WERI-Rb-1 (cell line): ENCODE data around the gene TOP3B.

Experiments used
- DNase-seq: peaks from one replicate; pipeline ENCODE4 v3.0.0-alpha.2; 2020
- H3K27ac ChIP-seq: fragments of 250-450 bp; sonication (Bioruptor Pico); 2 replicates; pipeline ENCODE4 v1.5.1; 2020; ENCODE audit warnings: mild to moderate bottlenecking, moderate library complexity
- H3K27me3 ChIP-seq: fragments of 250-450 bp; sonication (Bioruptor Pico); 2 replicates; pipeline ENCODE4 v1.5.1; 2021; ENCODE audit warnings: mild to moderate bottlenecking, low read depth, moderate library complexity; ENCODE audit not compliant: insufficient read depth, severe bottlenecking
- H3K36me3 ChIP-seq: fragments of 250-450 bp; sonication (Bioruptor Pico); 2 replicates; pipeline ENCODE4 v1.5.1; 2020; ENCODE audit warnings: mild to moderate bottlenecking, moderate library complexity
- H3K4me3 ChIP-seq: 2 replicates; pipeline ENCODE4 v1.5.1; 2011; ENCODE audit warnings: low read depth, mild to moderate bottlenecking, control low read depth, low read length
- H3K9me3 ChIP-seq: fragments of 250-450 bp; sonication (Bioruptor Pico); 2 replicates; pipeline ENCODE4 v1.5.1; 2021; ENCODE audit warnings: mild to moderate bottlenecking, moderate library complexity; ENCODE audit not compliant: severe bottlenecking
- CTCF ChIP-seq: IDR thresholded peaks from 2 replicates; pipeline ENCODE4 v1.5.1; 2011; ENCODE audit warnings: low read depth, mild to moderate bottlenecking, control low read depth, inconsistent platforms, low read length

Gene TOP3B

DNA sequence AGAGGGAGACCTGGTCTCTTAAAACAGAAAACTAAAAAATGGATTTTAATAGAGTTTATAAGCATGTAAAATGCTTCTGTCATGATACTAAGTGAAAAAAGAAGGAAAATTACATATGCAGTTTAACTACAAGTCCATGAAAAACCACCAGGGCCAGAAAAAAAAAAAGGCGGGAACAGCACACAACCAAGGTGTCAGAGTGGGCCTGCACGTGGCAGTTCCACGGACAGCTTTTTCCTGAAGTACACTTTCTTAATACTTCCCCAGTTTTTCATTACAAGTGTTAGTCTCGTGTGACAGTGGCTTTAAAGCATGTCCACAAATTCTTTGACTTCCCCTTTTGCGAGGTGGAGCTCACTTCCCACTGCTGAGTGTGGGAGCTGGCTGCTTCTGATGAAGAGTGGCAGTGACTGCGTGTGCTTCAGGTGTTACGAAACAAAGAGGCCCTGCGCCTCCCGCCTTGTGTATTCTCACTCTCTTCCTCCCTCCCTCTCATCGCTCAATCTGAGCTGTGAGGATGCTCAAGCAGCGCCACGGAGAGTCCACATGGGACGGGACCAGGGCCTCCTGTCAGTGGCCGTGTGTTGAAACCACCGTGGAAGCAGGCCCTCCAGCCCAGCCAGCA lies 46.3 kb downstream of the TOP3B start:
- no peak for DNase-seq

DNA sequence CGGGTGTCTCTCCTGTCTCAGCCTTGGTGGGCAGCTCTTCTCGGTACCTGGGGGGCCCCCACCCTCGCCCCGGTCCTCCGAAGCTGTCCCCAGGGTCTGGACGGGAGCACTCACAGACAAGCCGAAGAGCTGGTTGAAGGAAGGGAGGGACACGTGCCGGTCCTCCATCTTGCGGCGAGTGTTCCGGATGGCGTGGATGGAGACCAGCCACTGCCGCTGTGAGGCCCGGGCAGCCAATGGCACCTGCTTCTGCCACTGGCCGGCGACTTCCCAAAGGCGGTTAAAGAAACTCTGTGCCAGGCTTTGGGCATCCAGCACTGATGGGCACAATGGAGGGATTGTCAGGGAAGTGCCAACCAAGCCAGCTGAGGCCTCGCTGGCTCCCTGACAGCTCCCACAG lies 48.7 kb downstream of the TOP3B start:
- no peaks in the 10 kb centered on the region for H3K9me3 ChIP-seq
- H3K27ac ChIP-seq: no peak overlapping the region
- no peak overlapping the region for H3K4me3 ChIP-seq
- no peak for TF ChIP-seq CTCF
- peaks cover 42% of the 10 kb centered on the region for H3K36me3 ChIP-seq
- DNase-seq: no peak
- no peaks in the 10 kb centered on the region for H3K27me3 ChIP-seq

More for the DNA sequence above, 46.3 kb downstream of the TOP3B start:
- peaks cover 39% of the 10 kb centered on the region for H3K36me3 ChIP-seq
- no peaks in the 10 kb centered on the region for H3K27me3 ChIP-seq
- no peak for TF ChIP-seq CTCF
- H3K4me3 ChIP-seq: no peak overlapping the region
- no peak overlapping the region for H3K27ac ChIP-seq
- no peaks in the 10 kb centered on the region for H3K9me3 ChIP-seq

DNA sequence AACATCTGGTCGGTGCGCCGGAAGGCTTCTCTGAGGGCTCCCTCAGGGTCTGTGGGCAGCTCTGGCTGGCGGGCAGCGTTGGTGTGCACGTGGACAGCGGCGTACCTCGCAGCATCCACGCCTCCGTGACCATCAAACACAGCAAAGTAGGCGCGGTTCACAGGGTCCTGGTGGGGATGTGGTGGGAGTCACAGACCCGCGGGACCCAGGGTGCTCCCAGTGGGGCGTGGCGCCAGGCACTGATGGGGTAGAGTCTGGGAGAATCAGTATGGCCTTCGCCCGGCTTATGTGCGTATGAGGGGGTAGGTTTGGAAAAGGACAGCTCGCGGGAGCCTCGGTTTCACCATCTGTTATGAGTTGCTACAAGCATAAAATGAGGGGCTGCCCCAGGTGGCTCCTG lies 49.2 kb downstream of the TOP3B start:
- peaks cover 42% of the 10 kb centered on the region for H3K36me3 ChIP-seq
- no peaks in the 10 kb centered on the region for H3K27me3 ChIP-seq
- H3K27ac ChIP-seq: no peak overlapping the region
- H3K4me3 ChIP-seq: no peak overlapping the region
- TF ChIP-seq CTCF: no peak
- no peak for DNase-seq
- no peaks in the 10 kb centered on the region for H3K9me3 ChIP-seq

DNA sequence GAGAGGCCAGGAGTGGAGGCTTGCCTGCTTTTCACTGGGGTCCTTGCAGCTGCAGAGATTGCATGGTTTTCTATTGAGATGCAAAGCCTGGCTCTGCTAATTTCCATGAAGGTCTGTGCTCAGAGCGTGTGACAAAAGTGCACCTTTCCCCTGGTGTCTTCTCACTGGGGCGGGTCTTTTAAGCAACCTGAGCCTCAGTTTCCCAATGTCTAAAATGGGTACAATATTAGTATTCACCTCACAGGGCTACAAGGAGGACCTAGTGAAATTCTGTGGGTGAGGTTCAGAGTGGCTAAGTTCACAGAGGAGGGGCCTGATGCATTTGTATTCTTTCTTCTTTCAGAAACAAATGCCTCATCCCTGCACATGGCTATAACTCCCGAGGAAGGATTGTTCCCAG lies 50.2 kb downstream of the TOP3B start:
- no peaks in the 10 kb centered on the region for H3K9me3 ChIP-seq
- no peak for DNase-seq
- H3K27ac ChIP-seq: no peak overlapping the region
- H3K4me3 ChIP-seq: no peak overlapping the region
- no peak for TF ChIP-seq CTCF
- H3K27me3 ChIP-seq: no peaks in the 10 kb centered on the region
- peaks cover 42% of the 10 kb centered on the region for H3K36me3 ChIP-seq

- H3K27me3 ChIP-seq: no peaks in the 10 kb centered on the region
- peaks cover 36% of the 10 kb centered on the region for H3K36me3 ChIP-seq
- H3K9me3 ChIP-seq: no peaks in the 10 kb centered on the region
- TF ChIP-seq CTCF: no peak
- H3K27ac ChIP-seq: no peak overlapping the region
- no peak overlapping the region for H3K4me3 ChIP-seq
- DNase-seq: no peak
These were observed 51.5 kb downstream of the TOP3B start for GRCh38 chr22:21931056-21931455.

GRCh38 chr22:21929253-21929652 lies 53.3 kb downstream of the TOP3B start:
- no peaks in the 10 kb centered on the region for H3K9me3 ChIP-seq
- peaks cover 27% of the 10 kb centered on the region for H3K36me3 ChIP-seq
- H3K27me3 ChIP-seq: no peaks in the 10 kb centered on the region
- TF ChIP-seq CTCF: no peak
- no peak overlapping the region for H3K4me3 ChIP-seq
- no peak for DNase-seq
- H3K27ac ChIP-seq: no peak overlapping the region
